K562 (cell line): ENCODE results near the gene ELMO1. TPM values are rescaled to one million over a fixed set of nuclear protein-coding genes. Genes with fewer than 3 reads are reported as not detected.

Experiments
- ATAC-seq: fragments of 200-7000 bp; cut with Tn5 transposase; 3 replicates; pipeline ENCODE4 v1.9.1; 2020; ENCODE audit warnings: moderate library complexity
- BruUV-seq: library from RNA; stranded (reverse); fragments of 400-500 nt; replicated peaks from 2 replicates; lab custom pipeline; 2021; lab: Mats Ljungman, UMichigan
- CTCF ChIA-PET: fragments of 300-600 bp; formaldehyde crosslinking; extraction: SDS; loops from one replicate; lab custom pipeline; 2021; ENCODE audit warnings: low intra/inter-chr PET ratio; lab: Yijun Ruan, JAX
- POLR2A ChIA-PET: fragments of 300-600, 350-650 bp; sonication (Branson Sonifier 250); formaldehyde crosslinking; extraction: SDS; loops from one replicate; lab custom pipeline; 2021; ENCODE audit warnings: antibody characterized with exemption, inconsistent platforms; lab: Yijun Ruan, JAX
- DNase-seq, 4 experiments: peaks; one replicate each; pipeline versions ENCODE4 v3.0.0 to v3.0.0-alpha.2; 2011 to 2018; ENCODE audit warnings: low spot score in 3 of 4, mixed read lengths in 3 of 4; ENCODE audit errors: extremely low read depth in 1 of 4
- FAIRE-seq: peaks from 2 replicates; lab custom pipeline; 2011; peaks lifted over from hg19 to GRCh38; lab: Jason Lieb, UNC
- H2AFZ ChIP-seq: 2 replicates; pipeline ENCODE4 v1.6.0; 2011; ENCODE audit warnings: low read depth, low read length, control low read depth, inconsistent platforms
- H3K27ac ChIP-seq: fragments of 200-600 bp; 3 replicates; pipeline ENCODE4 v1.8.0; 2011; ENCODE audit warnings: low read depth, mild to moderate bottlenecking, control low read depth, inconsistent platforms, low read length, moderate library complexity, mixed read lengths; ENCODE audit errors: extremely low read depth
- H3K27me3 ChIP-seq, 2 experiments: fragments of 300-600 bp in 1 of 2; 2 replicates in 1 of 2; 3 replicates in 1 of 2; pipeline versions ENCODE4 v1.6.0 to v1.8.0; 2011; ENCODE audit warnings: inconsistent platforms in 2 of 2, low read length in 2 of 2, mild to moderate bottlenecking in 1 of 2, mixed read lengths in 1 of 2, moderate library complexity in 1 of 2; ENCODE audit not compliant: control insufficient read depth in 2 of 2, insufficient read depth in 2 of 2
- H3K36me3 ChIP-seq: fragments of 300-600 bp; 3 replicates; pipeline ENCODE4 v1.8.0; 2011; ENCODE audit warnings: mild to moderate bottlenecking, low read length, inconsistent platforms; ENCODE audit not compliant: control insufficient read depth, insufficient read depth
- H3K4me1 ChIP-seq, 2 experiments: fragments of 200-600 bp in 1 of 2; replicated peaks in 1 of 2; 2 replicates in 1 of 2; 3 replicates in 1 of 2; pipeline versions ENCODE4 v1.5.1 to v1.8.0; 2011; ENCODE audit warnings: inconsistent platforms in 2 of 2, low read length in 2 of 2, mild to moderate bottlenecking in 1 of 2, mixed read lengths in 1 of 2, moderate library complexity in 1 of 2; ENCODE audit not compliant: control insufficient read depth in 2 of 2, insufficient read depth in 2 of 2
- H3K4me2 ChIP-seq: 2 replicates; pipeline ENCODE4 v1.6.1; 2011; ENCODE audit warnings: low read length, control low read depth, inconsistent platforms, mixed read lengths; ENCODE audit not compliant: insufficient read depth
- H3K4me3 ChIP-seq: fragments of 200-600 bp; sonication (generic), shearing (Covaris generic); 2 replicates; pipeline ENCODE4 v1.5.1; 2016; ENCODE audit warnings: control low read depth, inconsistent platforms
- H3K79me2 ChIP-seq: fragments of 200-600 bp; 3 replicates; pipeline ENCODE4 v1.8.0; 2011; ENCODE audit warnings: low read length, inconsistent platforms; ENCODE audit not compliant: control insufficient read depth, insufficient read depth
- H3K9ac ChIP-seq, 2 experiments: 2 replicates each; pipeline versions ENCODE4 v1.6.0 to v1.6.1; 2011; ENCODE audit warnings: low read depth in 2 of 2, low read length in 2 of 2, control low read depth in 1 of 2, inconsistent platforms in 1 of 2, mild to moderate bottlenecking in 1 of 2, mixed read lengths in 1 of 2; ENCODE audit not compliant: insufficient read depth in 1 of 2
- H3K9me1 ChIP-seq: one replicate; pipeline ENCODE4 v1.6.0; 2011; ENCODE audit warnings: inconsistent platforms, mild to moderate bottlenecking, low read length, moderate library complexity; ENCODE audit not compliant: control insufficient read depth, insufficient read depth
- H3K9me3 ChIP-seq: replicated peaks from 2 replicates; pipeline ENCODE4 v1.5.1; 2011; ENCODE audit warnings: low read depth, low read length, inconsistent platforms; ENCODE audit not compliant: control insufficient read depth, insufficient read depth
- H4K20me1 ChIP-seq: replicated peaks from 2 replicates; pipeline ENCODE4 v1.6.1; 2011; ENCODE audit warnings: low read length, inconsistent platforms, mixed read lengths; ENCODE audit not compliant: control insufficient read depth, insufficient read depth
- BRF1 ChIP-seq: IDR thresholded peaks from 3 replicates; pipeline ENCODE4 v1.6.1; 2011; ENCODE audit warnings: borderline replicate concordance, mild to moderate bottlenecking; ENCODE audit not compliant: insufficient read length; ENCODE audit errors: extremely low read depth
- JUN ChIP-seq, 2 experiments: sonication (generic) in 1 of 2; formaldehyde crosslinking in 1 of 2; IDR thresholded peaks; 2 replicates each; pipeline versions ENCODE4 v1.6.1 to v1.8.0; 2012 to 2022; ENCODE audit warnings: borderline replicate concordance in 2 of 2, mild to moderate bottlenecking in 2 of 2, improper control_type of control experiment in 1 of 2, low read depth in 1 of 2, low read length in 1 of 2, missing genetic modification reagents in 1 of 2
- PHB ChIP-seq: fragments of 250-450 bp; sonication (Bioruptor Pico); IDR thresholded peaks from 2 replicates; pipeline ENCODE4 v1.5.0; 2021
- SIN3A ChIP-seq, 2 experiments: fragments of 150-350 bp in 1 of 2; IDR thresholded peaks; 2 replicates each; pipeline ENCODE4 v1.6.1; 2011 to 2016; ENCODE audit warnings: borderline replicate concordance in 2 of 2, low read depth in 2 of 2, low read length in 2 of 2, mild to moderate bottlenecking in 2 of 2, moderate library complexity in 2 of 2; ENCODE audit not compliant: control insufficient read depth in 1 of 2
- TAF7 ChIP-seq: fragments of 450-650 bp; IDR thresholded peaks from 2 replicates; pipeline ENCODE4 v1.6.1; 2016; ENCODE audit warnings: missing genetic modification characterization, missing compliant biosample characterization
- TAF9B ChIP-seq: fragments of 450-650 bp; IDR thresholded peaks from 2 replicates; pipeline ENCODE4 v1.6.1; 2018; ENCODE audit warnings: mild to moderate bottlenecking; ENCODE audit not compliant: partially characterized antibody
- ZNF143 ChIP-seq: sonication (generic); formaldehyde crosslinking; IDR thresholded peaks from 2 replicates; pipeline ENCODE4 v1.9.0; 2022; ENCODE audit warnings: mild to moderate bottlenecking, missing genetic modification reagents
- ZNF239 ChIP-seq: fragments of 250-450 bp; sonication (Bioruptor Pico); IDR thresholded peaks from 2 replicates; pipeline ENCODE4 v1.4.0; 2020; ENCODE audit warnings: mild to moderate bottlenecking
- WGBS: fragments of 100-300 bp; shearing (Covaris generic); methylation state at CpG from one replicate; pipeline ENCODE4 v1.1.6; 2016; ENCODE audit warnings: low coverage, mixed read lengths; ENCODE audit not compliant: insufficient coverage; ENCODE audit errors: missing lambda C conversion rate; 5-methylcytosine and 5-hydroxymethylcytosine counted together
- in situ Hi-C: fragments of 300-500 bp; cut with MboI; formaldehyde crosslinking; loops from 4 replicates; pipeline ENCODE4 v1.15.0; 2018; ENCODE audit warnings: inconsistent platforms, mixed read lengths
- intact Hi-C: fragments of 100-400 bp; cut with micrococcal nuclease; formaldehyde crosslinking; loops from 2 replicates; pipeline ENCODE4 v1.14.2; 2022
- polyA plus RNA-seq, 8 experiments: library from polyadenylated mRNA; depleted of rRNA in 4 of 8; stranded (reverse) in 5 of 8; unstranded in 3 of 8; fragments of >200 nt; fragmentation: Nextera tagmentation in 2 of 8; fragmentation: Illumina TruSeq in 1 of 8; extraction: Ambion mirVana in 2 of 8; extraction: Trizol in 1 of 8; gene quantifications; 2 replicates each; pipeline versions ENCODE4 v1.2.1 to v1.2.3, GENCODE V29; 2011 to 2014; ENCODE audit warnings: inconsistent platforms in 1 of 8, missing spikeins in 1 of 8
- total RNA-seq, 7 experiments: library from RNA; depleted of rRNA in 6 of 7; stranded (reverse); fragments of >200 nt in 6 of 7; fragmentation: Illumina TruSeq in 2 of 7; extraction: Trizol in 2 of 7; gene quantifications; 2 replicates each; pipeline versions ENCODE4 v1.2.1 to v1.2.3, GENCODE V29; 2011 to 2021; ENCODE audit warnings: low replicate concordance in 1 of 7
- TF ChIP-seq, protein P1 (sequence below): fragments of 200-800 bp; sonication (Bioruptor generic); IDR thresholded peaks from 2 replicates; pipeline ENCODE4 v1.6.1; 2016; ENCODE audit warnings: missing genetic modification characterization, missing compliant biosample characterization

The ELMO1 gene
- total and polyA plus RNA-seq, 9 of the 15 experiments (the other 6 are each of a cell fraction or from before 2014, with no cell fraction given) = 0.36 to 7.2 (median 3.6) TPM

GRCh38 chr7:37248396-37248861, 200.2 kb downstream of the ELMO1 start:
- ATAC-seq (no peak), FAIRE-seq (no peak), DNase-seq (no peak)
- no peaks in the 10 kb centered on the region for H3K9me3 ChIP-seq
- H3K79me2 ChIP-seq = no peaks in the 10 kb centered on the region
- no peaks in the 10 kb centered on the region for H3K36me3 ChIP-seq
- H2AFZ ChIP-seq = no peak overlapping the region
- POLR2A ChIA-PET = interaction anchor here (0.9 kb wide), 1 partner anchor 14 kb away, joined by 3 read pairs; no protein-coding TSS in a partner anchor
- no peaks in the 10 kb centered on the region for H3K4me1 ChIP-seq
- intact Hi-C loops = no loop called here
- no TSS peak for BruUV-seq
- in situ Hi-C loops = loop anchor here (25.0 kb wide), 1 partner anchor 589 kb away; the partner anchor contains the start of gene NME8
- CTCF ChIA-PET = no interaction called here
- H4K20me1 ChIP-seq = no peaks in the 10 kb centered on the region
- TF ChIP-seq TAF9B (no peak), BRF1 (no peak), ZNF239 (CRISPR knock-in tag) (no peak), JUN (IDR thresholded peaks at IDR 0.05; ENCODE audit: borderline replicate concordance, low read depth, low read length) (no peak), JUN (CRISPR knock-in tag; IDR thresholded peaks at IDR 0.05; ENCODE audit: borderline replicate concordance) (no peak), ZNF143 (CRISPR knock-in tag) (no peak), PHB (CRISPR knock-in tag) (no peak), SIN3A (IDR thresholded peaks at IDR 0.05; ENCODE audit: borderline replicate concordance in 2 of 2, control insufficient read depth in 1 of 2, low read depth in 2 of 2, low read length in 2 of 2) (no peak), TAF7 (tag) (no peak)
- TF ChIP-seq, protein P1, sequence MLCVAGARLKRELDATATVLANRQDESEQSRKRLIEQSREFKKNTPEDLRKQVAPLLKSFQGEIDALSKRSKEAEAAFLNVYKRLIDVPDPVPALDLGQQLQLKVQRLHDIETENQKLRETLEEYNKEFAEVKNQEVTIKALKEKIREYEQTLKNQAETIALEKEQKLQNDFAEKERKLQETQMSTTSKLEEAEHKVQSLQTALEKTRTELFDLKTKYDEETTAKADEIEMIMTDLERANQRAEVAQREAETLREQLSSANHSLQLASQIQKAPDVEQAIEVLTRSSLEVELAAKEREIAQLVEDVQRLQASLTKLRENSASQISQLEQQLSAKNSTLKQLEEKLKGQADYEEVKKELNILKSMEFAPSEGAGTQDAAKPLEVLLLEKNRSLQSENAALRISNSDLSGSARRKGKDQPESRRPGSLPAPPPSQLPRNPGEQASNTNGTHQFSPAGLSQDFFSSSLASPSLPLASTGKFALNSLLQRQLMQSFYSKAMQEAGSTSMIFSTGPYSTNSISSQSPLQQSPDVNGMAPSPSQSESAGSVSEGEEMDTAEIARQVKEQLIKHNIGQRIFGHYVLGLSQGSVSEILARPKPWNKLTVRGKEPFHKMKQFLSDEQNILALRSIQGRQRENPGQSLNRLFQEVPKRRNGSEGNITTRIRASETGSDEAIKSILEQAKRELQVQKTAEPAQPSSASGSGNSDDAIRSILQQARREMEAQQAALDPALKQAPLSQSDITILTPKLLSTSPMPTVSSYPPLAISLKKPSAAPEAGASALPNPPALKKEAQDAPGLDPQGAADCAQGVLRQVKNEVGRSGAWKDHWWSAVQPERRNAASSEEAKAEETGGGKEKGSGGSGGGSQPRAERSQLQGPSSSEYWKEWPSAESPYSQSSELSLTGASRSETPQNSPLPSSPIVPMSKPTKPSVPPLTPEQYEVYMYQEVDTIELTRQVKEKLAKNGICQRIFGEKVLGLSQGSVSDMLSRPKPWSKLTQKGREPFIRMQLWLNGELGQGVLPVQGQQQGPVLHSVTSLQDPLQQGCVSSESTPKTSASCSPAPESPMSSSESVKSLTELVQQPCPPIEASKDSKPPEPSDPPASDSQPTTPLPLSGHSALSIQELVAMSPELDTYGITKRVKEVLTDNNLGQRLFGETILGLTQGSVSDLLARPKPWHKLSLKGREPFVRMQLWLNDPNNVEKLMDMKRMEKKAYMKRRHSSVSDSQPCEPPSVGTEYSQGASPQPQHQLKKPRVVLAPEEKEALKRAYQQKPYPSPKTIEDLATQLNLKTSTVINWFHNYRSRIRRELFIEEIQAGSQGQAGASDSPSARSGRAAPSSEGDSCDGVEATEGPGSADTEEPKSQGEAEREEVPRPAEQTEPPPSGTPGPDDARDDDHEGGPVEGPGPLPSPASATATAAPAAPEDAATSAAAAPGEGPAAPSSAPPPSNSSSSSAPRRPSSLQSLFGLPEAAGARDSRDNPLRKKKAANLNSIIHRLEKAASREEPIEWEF = no peak
- H3K27me3 ChIP-seq = no peaks in the 10 kb centered on the region
- WGBS = 0% methylated on average over 3 of the region's 3 CpGs
- no peak overlapping the region for H3K4me3 ChIP-seq
- H3K9me1 ChIP-seq = no peaks in the 10 kb centered on the region
- H3K4me2 ChIP-seq = no peak overlapping the region
- no peak overlapping the region for H3K27ac ChIP-seq
- no peak overlapping the region for H3K9ac ChIP-seq
